OCI-M2 (cell line): ENCODE measurements around the gene CACHD1.

Source experiments
- DNase-seq: peaks from one replicate; lab custom pipeline; 2025; ENCODE audit not compliant: unreplicated experiment; lab: John Stamatoyannopoulos, UW

CACHD1 gene

GRCh38 chr1:64519901-64520300 lies 50.0 kb downstream of the CACHD1 start:
- DNase-seq: no peak

GRCh38 chr1:64522740-64523139 lies 52.8 kb downstream of the CACHD1 start:
- no peak for DNase-seq

- no peak for DNase-seq
Measured at GRCh38 chr1:64523413-64524337, 53.7 kb downstream of the CACHD1 start.

GRCh38 chr1:64524614-64525013 lies 54.7 kb downstream of the CACHD1 start:
- no peak for DNase-seq

GRCh38 chr1:64525116-64525686 lies 55.3 kb downstream of the CACHD1 start:
- DNase-seq: no peak

- DNase-seq: no peak
Measured at GRCh38 chr1:64526312-64526711, 56.4 kb downstream of the CACHD1 start.

- DNase-seq: no peak
Measured at GRCh38 chr1:64527165-64527564, 57.2 kb downstream of the CACHD1 start.

- no peak for DNase-seq
Measured at GRCh38 chr1:64527786-64528185, 57.9 kb downstream of the CACHD1 start.

GRCh38 chr1:64530969-64531692 lies 61.2 kb downstream of the CACHD1 start:
- no peak for DNase-seq

GRCh38 chr1:64532646-64533045 lies 62.7 kb downstream of the CACHD1 start:
- no peak for DNase-seq

GRCh38 chr1:64535938-64536835 lies 66.3 kb downstream of the CACHD1 start:
- no peak for DNase-seq

- DNase-seq: no peak
Measured at GRCh38 chr1:64536836-64537490, 67.0 kb downstream of the CACHD1 start.

GRCh38 chr1:64537942-64538341 lies 68.0 kb downstream of the CACHD1 start:
- no peak for DNase-seq

GRCh38 chr1:64538389-64538788 lies 68.5 kb downstream of the CACHD1 start:
- no peak for DNase-seq

GRCh38 chr1:64539289-64539688 lies 69.4 kb downstream of the CACHD1 start:
- no peak for DNase-seq

- no peak for DNase-seq
Measured at GRCh38 chr1:64539781-64540218, 69.9 kb downstream of the CACHD1 start.

GRCh38 chr1:64540265-64540791 lies 70.4 kb downstream of the CACHD1 start:
- no peak for DNase-seq

GRCh38 chr1:64542118-64542517 lies 72.2 kb downstream of the CACHD1 start:
- DNase-seq: no peak

- DNase-seq: no peak
Measured at GRCh38 chr1:64543831-64544230, 73.9 kb downstream of the CACHD1 start.
